HL-60 (cell line): ENCODE results near the gene LRRC51.

Experiments
- DNase-seq, 2 experiments: peaks; one replicate each; pipeline ENCODE4 v3.0.0-alpha.2; 2010 to 2020; ENCODE audit warnings: low read depth in 1 of 2, low spot score in 1 of 2
- H3K27ac ChIP-seq: fragments of 250-450 bp; sonication (Bioruptor Pico); replicated peaks from 2 replicates; pipeline ENCODE4 v1.5.1; 2020; ENCODE audit warnings: mild to moderate bottlenecking, moderate library complexity
- H3K27me3 ChIP-seq: fragments of 250-450 bp; sonication (Bioruptor Pico); 2 replicates; pipeline ENCODE4 v1.5.1; 2021; ENCODE audit warnings: mild to moderate bottlenecking, moderate library complexity; ENCODE audit not compliant: insufficient read depth, poor library complexity, severe bottlenecking
- H3K4me3 ChIP-seq: replicated peaks from 2 replicates; pipeline ENCODE4 v1.5.1; 2011; ENCODE audit warnings: mild to moderate bottlenecking, control low read depth, low read length; ENCODE audit not compliant: insufficient read depth
- CTCF ChIP-seq: IDR thresholded peaks from one replicate; pipeline ENCODE4 v1.5.1; 2011; ENCODE audit warnings: low read length, control low read depth, inconsistent platforms; ENCODE audit not compliant: insufficient read depth
- GABPA ChIP-seq: IDR thresholded peaks from 2 replicates; pipeline ENCODE4 v1.6.1; 2012; ENCODE audit warnings: low read depth
- POLR2AphosphoS5 ChIP-seq: IDR thresholded peaks from 2 replicates; pipeline ENCODE4 v1.6.1; 2012; ENCODE audit warnings: low read depth
- REST ChIP-seq: IDR thresholded peaks from 2 replicates; pipeline ENCODE4 v1.6.1; 2012; ENCODE audit warnings: low read depth; ENCODE audit not compliant: insufficient replicate concordance
- SPI1 ChIP-seq: IDR thresholded peaks from 2 replicates; pipeline ENCODE4 v1.6.1; 2012; ENCODE audit warnings: low read depth, mild to moderate bottlenecking, borderline replicate concordance

LRRC51 gene

GRCh38 chr11:72040491-72041363 lies 39.9 kb upstream of the LRRC51 start:
- peak; percentile 64 to 75 for DNase-seq
- no peaks in the 10 kb centered on the region for H3K27me3 ChIP-seq
- H3K4me3 ChIP-seq, result peak overlapping the region; percentile 54
- TF ChIP-seq REST, result no peak
- peak; percentile 37; the same call in 1 of the 2 replicates for TF ChIP-seq POLR2AphosphoS5
- peak overlapping the region; percentile 72 for H3K27ac ChIP-seq

GRCh38 chr11:72041364-72042063 lies 39.1 kb upstream of the LRRC51 start:
- TF ChIP-seq POLR2AphosphoS5 (peak; percentile 49; the same call in 1 of the 2 replicates), CTCF (no peak), REST (no peak), GABPA (no peak)
- Histone ChIP-seq H3K27me3 (no peaks in the 10 kb centered on the region), H3K4me3 (peak overlapping the region; percentile 54), H3K27ac (peak overlapping the region; percentile 72)
- peak; percentile 25 to 51 for DNase-seq

GRCh38 chr11:72042064-72042745 lies 38.4 kb upstream of the LRRC51 start:
- H3K27me3 ChIP-seq, result no peaks in the 10 kb centered on the region
- TF ChIP-seq GABPA (no peak), POLR2AphosphoS5 (no peak), CTCF (no peak), SPI1 (no peak), REST (no peak)
- no peak for DNase-seq
- H3K4me3 ChIP-seq, result peak overlapping the region; percentile 54
- H3K27ac ChIP-seq, result peak overlapping the region; percentile 72
